Adrenal gland (tissue), 5 donors: ENCODE measurements around the gene GPRIN3.

ENCODE experiments used
- CTCF ChIP-seq, 6 experiments: fragments of 450-650 bp in 4 of 6; fragments of 200-600 bp in 2 of 6; sonication (generic) in 1 of 6; IDR thresholded peaks; 1 replicate in 5 of 6; 2 replicates in 1 of 6; pipeline versions ENCODE4 v1.5.1 to v1.8.0; 2016 to 2021; ENCODE audit warnings: antibody characterized with exemption in 6 of 6, mild to moderate bottlenecking in 2 of 6, moderate library complexity in 1 of 6
- POLR2A ChIP-seq, 2 donors: fragments of 450-650 bp; IDR thresholded peaks; one replicate each; pipeline ENCODE4 v1.6.1; 2017; ENCODE audit warnings: antibody characterized with exemption in 2 of 2, mild to moderate bottlenecking in 2 of 2, moderate library complexity in 1 of 2
- donor health status: DM: no; HTN: no; CAD: no.

- TF ChIP-seq CTCF (IDR thresholded peaks at IDR 0.05) (no peak), POLR2A (IDR thresholded peaks at IDR 0.05) (no peak)
Measured at GRCh38 chr4:89277412-89277811, 30.2 kb downstream of the GPRIN3 start.
